Measurements from ENCODE around the gene NCF1.
"Not testable (repeated sequence)": the region's sequence is repeated elsewhere in the genome, so short reads cannot be mapped to it uniquely, and the experiment has no call there.

NCF1 gene

GRCh38 chr7:74815882-74816281 is 42.1 kb downstream of the NCF1 start:
- H3K4me1 ChIP-seq (ENCODE audit: control insufficient read depth in 2 of 2, insufficient read depth in 1 of 2, low read depth in 1 of 2, low read length in 2 of 2); H3K9ac ChIP-seq (ENCODE audit: low read depth, low read length, poor library complexity): not testable (repeated sequence)
- no CpG with 5 or more reads among the region's 3 CpGs for WGBS, 2 donors (ENCODE audit: extremely low coverage in 2 of 2, insufficient read length in 2 of 2, insufficient replicate concordance in 1 of 2)

DNA sequence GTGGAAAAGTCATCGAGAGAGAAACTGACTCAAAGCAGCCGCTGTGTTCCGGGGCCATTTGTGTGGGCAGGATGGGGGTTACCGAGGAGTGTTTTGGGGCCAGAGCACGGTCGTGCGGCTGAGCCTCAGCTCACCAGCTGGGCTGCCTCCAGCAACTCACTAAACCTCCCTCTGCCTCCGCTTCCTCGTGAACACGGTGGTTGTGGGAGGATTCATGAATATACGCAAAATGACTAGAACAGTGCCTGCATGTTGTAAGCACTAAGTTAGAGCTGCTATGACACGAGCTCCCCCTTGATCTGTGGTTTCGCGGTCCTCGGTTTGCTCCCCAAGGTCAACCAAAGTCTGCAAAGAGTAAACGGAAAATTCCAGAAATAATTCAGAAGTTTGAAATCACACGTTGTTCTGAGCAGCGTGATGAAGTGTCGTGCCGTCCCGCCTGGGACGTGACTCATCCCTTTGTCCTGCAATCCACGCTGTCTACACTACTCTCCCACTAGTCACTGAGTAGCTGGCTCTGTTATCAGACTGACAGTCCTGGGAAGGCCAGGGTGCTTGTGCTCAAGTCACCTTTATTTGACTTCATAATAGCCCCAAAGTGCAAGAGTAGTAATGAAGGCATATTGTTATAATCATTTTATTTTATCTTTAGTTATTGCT is 46.5 kb downstream of the NCF1 start:
- H3K14ac ChIP-seq (ENCODE audit: low read length) = not testable (repeated sequence)

More at GRCh38 chr7:74815882-74816281, 42.1 kb downstream of the NCF1 start:
- H2BK5ac ChIP-seq (ENCODE audit: low read length); H2BK120ac ChIP-seq (ENCODE audit: low read depth, low read length); H3K4me2 ChIP-seq (ENCODE audit: insufficient read depth, low read length, poor library complexity, severe bottlenecking); H4K8ac ChIP-seq (ENCODE audit: low read depth, low read length); H3K27me3 ChIP-seq (ENCODE audit: control insufficient read depth in 3 of 3, insufficient read depth in 3 of 3, low read depth in 1 of 3, low read length in 3 of 3); H3K14ac ChIP-seq (ENCODE audit: low read length); H3K27ac ChIP-seq (replicated peaks; ENCODE audit: low read length); H3K79me1 ChIP-seq (ENCODE audit: low read depth, low read length); H3K36me3 ChIP-seq (replicated peaks in 1 of 2; ENCODE audit: control insufficient read depth in 2 of 2, insufficient read depth in 2 of 2, low read length in 2 of 2); H2BK12ac ChIP-seq (ENCODE audit: low read length); H2BK15ac ChIP-seq (ENCODE audit: low read length); DNase-seq (ENCODE audit: low spot score); H3K4ac ChIP-seq (ENCODE audit: low read length); H3K18ac ChIP-seq (ENCODE audit: low read length); H3K23ac ChIP-seq (ENCODE audit: low read depth, low read length, poor library complexity); H4K91ac ChIP-seq (ENCODE audit: low read depth, low read length, poor library complexity); H2AFZ ChIP-seq (ENCODE audit: low read length); H3K4me3 ChIP-seq (ENCODE audit: low read length in 2 of 2); H3K9me3 ChIP-seq (replicated peaks in 1 of 2; ENCODE audit: control insufficient read depth in 2 of 2, insufficient read depth in 1 of 2, low read depth in 1 of 2, low read length in 2 of 2); H2AK5ac ChIP-seq (ENCODE audit: low read depth, low read length): not testable (repeated sequence)

GRCh38 chr7:74821259-74821658 is 47.4 kb downstream of the NCF1 start:
- H4K8ac ChIP-seq (ENCODE audit: low read depth, low read length); H2BK15ac ChIP-seq (ENCODE audit: low read length); H2BK12ac ChIP-seq (ENCODE audit: low read length); H2BK5ac ChIP-seq (ENCODE audit: low read length); H3K36me3 ChIP-seq (replicated peaks in 1 of 2; ENCODE audit: control insufficient read depth in 2 of 2, insufficient read depth in 2 of 2, low read length in 2 of 2); H3K14ac ChIP-seq (ENCODE audit: low read length); H3K27ac ChIP-seq (replicated peaks; ENCODE audit: low read length); H3K79me1 ChIP-seq (ENCODE audit: low read depth, low read length); H3K18ac ChIP-seq (ENCODE audit: low read length); H2AFZ ChIP-seq (ENCODE audit: low read length); H4K91ac ChIP-seq (ENCODE audit: low read depth, low read length, poor library complexity); H3K4me3 ChIP-seq (ENCODE audit: low read length in 2 of 2); H3K4me1 ChIP-seq (ENCODE audit: control insufficient read depth in 2 of 2, insufficient read depth in 1 of 2, low read depth in 1 of 2, low read length in 2 of 2); DNase-seq (ENCODE audit: low spot score); H3K9me3 ChIP-seq (replicated peaks in 1 of 2; ENCODE audit: control insufficient read depth in 2 of 2, insufficient read depth in 1 of 2, low read depth in 1 of 2, low read length in 2 of 2); H3K4ac ChIP-seq (ENCODE audit: low read length); H3K27me3 ChIP-seq (ENCODE audit: control insufficient read depth in 3 of 3, insufficient read depth in 3 of 3, low read depth in 1 of 3, low read length in 3 of 3); H3K4me2 ChIP-seq (ENCODE audit: insufficient read depth, low read length, poor library complexity, severe bottlenecking); H2AK5ac ChIP-seq (ENCODE audit: low read depth, low read length); H3K9ac ChIP-seq (ENCODE audit: low read depth, low read length, poor library complexity); H2BK120ac ChIP-seq (ENCODE audit: low read depth, low read length); H3K23ac ChIP-seq (ENCODE audit: low read depth, low read length, poor library complexity): not testable (repeated sequence)
- WGBS, 2 donors (ENCODE audit: extremely low coverage in 2 of 2, insufficient read length in 2 of 2, insufficient replicate concordance in 1 of 2) = no CpG with 5 or more reads among the region's 5 CpGs

More for the DNA sequence above, 46.5 kb downstream of the NCF1 start:
- H3K4me3 ChIP-seq (ENCODE audit: low read length in 2 of 2); H3K79me1 ChIP-seq (ENCODE audit: low read depth, low read length); H3K4me1 ChIP-seq (ENCODE audit: control insufficient read depth in 2 of 2, insufficient read depth in 1 of 2, low read depth in 1 of 2, low read length in 2 of 2); H2AK5ac ChIP-seq (ENCODE audit: low read depth, low read length); H3K9ac ChIP-seq (ENCODE audit: low read depth, low read length, poor library complexity); H3K27me3 ChIP-seq (ENCODE audit: control insufficient read depth in 3 of 3, insufficient read depth in 3 of 3, low read depth in 1 of 3, low read length in 3 of 3); H2BK15ac ChIP-seq (ENCODE audit: low read length); H2BK5ac ChIP-seq (ENCODE audit: low read length); H2BK120ac ChIP-seq (ENCODE audit: low read depth, low read length); H4K91ac ChIP-seq (ENCODE audit: low read depth, low read length, poor library complexity); H3K4me2 ChIP-seq (ENCODE audit: insufficient read depth, low read length, poor library complexity, severe bottlenecking); H3K9me3 ChIP-seq (replicated peaks in 1 of 2; ENCODE audit: control insufficient read depth in 2 of 2, insufficient read depth in 1 of 2, low read depth in 1 of 2, low read length in 2 of 2); H4K8ac ChIP-seq (ENCODE audit: low read depth, low read length); H2BK12ac ChIP-seq (ENCODE audit: low read length); H3K4ac ChIP-seq (ENCODE audit: low read length); H3K36me3 ChIP-seq (replicated peaks in 1 of 2; ENCODE audit: control insufficient read depth in 2 of 2, insufficient read depth in 2 of 2, low read length in 2 of 2); H2AFZ ChIP-seq (ENCODE audit: low read length); H3K23ac ChIP-seq (ENCODE audit: low read depth, low read length, poor library complexity); DNase-seq (ENCODE audit: low spot score); H3K27ac ChIP-seq (replicated peaks; ENCODE audit: low read length); H3K18ac ChIP-seq (ENCODE audit: low read length): not testable (repeated sequence)
- WGBS, 2 donors (ENCODE audit: extremely low coverage in 2 of 2, insufficient read length in 2 of 2, insufficient replicate concordance in 1 of 2) = no CpG with 5 or more reads among the region's 23 CpGs

GRCh38 chr7:74829959-74830358 is 56.1 kb downstream of the NCF1 start:
- H3K27me3 ChIP-seq (ENCODE audit: control insufficient read depth in 3 of 3, insufficient read depth in 3 of 3, low read depth in 1 of 3, low read length in 3 of 3); H2BK120ac ChIP-seq (ENCODE audit: low read depth, low read length); H2BK15ac ChIP-seq (ENCODE audit: low read length); H3K4ac ChIP-seq (ENCODE audit: low read length); H2AK5ac ChIP-seq (ENCODE audit: low read depth, low read length); H3K18ac ChIP-seq (ENCODE audit: low read length); H3K14ac ChIP-seq (ENCODE audit: low read length); H3K4me2 ChIP-seq (ENCODE audit: insufficient read depth, low read length, poor library complexity, severe bottlenecking); H2BK12ac ChIP-seq (ENCODE audit: low read length); H3K4me3 ChIP-seq (ENCODE audit: low read length in 2 of 2); H4K91ac ChIP-seq (ENCODE audit: low read depth, low read length, poor library complexity); H3K79me1 ChIP-seq (ENCODE audit: low read depth, low read length); H4K8ac ChIP-seq (ENCODE audit: low read depth, low read length); DNase-seq (ENCODE audit: low spot score); H2AFZ ChIP-seq (ENCODE audit: low read length); H3K9me3 ChIP-seq (replicated peaks in 1 of 2; ENCODE audit: control insufficient read depth in 2 of 2, insufficient read depth in 1 of 2, low read depth in 1 of 2, low read length in 2 of 2); H3K36me3 ChIP-seq (replicated peaks in 1 of 2; ENCODE audit: control insufficient read depth in 2 of 2, insufficient read depth in 2 of 2, low read length in 2 of 2); H2BK5ac ChIP-seq (ENCODE audit: low read length); H3K9ac ChIP-seq (ENCODE audit: low read depth, low read length, poor library complexity); H3K27ac ChIP-seq (replicated peaks; ENCODE audit: low read length); H3K4me1 ChIP-seq (ENCODE audit: control insufficient read depth in 2 of 2, insufficient read depth in 1 of 2, low read depth in 1 of 2, low read length in 2 of 2); H3K23ac ChIP-seq (ENCODE audit: low read depth, low read length, poor library complexity): not testable (repeated sequence)
- no CpG with 5 or more reads among the region's 4 CpGs for WGBS, 2 donors (ENCODE audit: extremely low coverage in 2 of 2, insufficient read length in 2 of 2, insufficient replicate concordance in 1 of 2)

Measured in neuronal stem cell (in vitro differentiated cells).